Colonic mucosa (tissue), 4 donors: ENCODE measurements around the gene GPM6B. TPM values are rescaled to one million over a fixed set of nuclear protein-coding genes. Genes with fewer than 3 reads are reported as not detected.

Experiments used
- DNase-seq: peaks from one replicate; pipeline ENCODE4 v3.0.0-alpha.2; 2020
- H3K27ac ChIP-seq: fragments of 200-600 bp; one replicate; pipeline ENCODE4 v1.8.0; 2021
- H3K27me3 ChIP-seq: fragments of 200-600 bp; one replicate; pipeline ENCODE4 v1.8.0; 2021
- H3K36me3 ChIP-seq: fragments of 200-600 bp; one replicate; pipeline ENCODE4 v1.8.0; 2021
- H3K4me1 ChIP-seq: fragments of 200-600 bp; one replicate; pipeline ENCODE4 v1.8.0; 2021; ENCODE audit warnings: mild to moderate bottlenecking
- H3K4me3 ChIP-seq: fragments of 200-600 bp; one replicate; pipeline ENCODE4 v1.8.0; 2021
- H3K9ac ChIP-seq, 2 donors: one replicate each; pipeline ENCODE4 v1.7.0; 2013; ENCODE audit warnings: control low read depth in 2 of 2, low read depth in 2 of 2, low read length in 2 of 2
- H3K9me3 ChIP-seq: fragments of 200-600 bp; one replicate; pipeline ENCODE4 v1.8.0; 2021
- CTCF ChIP-seq: fragments of 200-600 bp; IDR thresholded peaks from one replicate; pipeline ENCODE4 v1.8.0; 2022; ENCODE audit warnings: antibody characterized with exemption, mild to moderate bottlenecking
- intact Hi-C: fragments of 100-400 bp; cut with DNase I; formaldehyde crosslinking; loops from one replicate; pipeline ENCODE4 v1.14.1; 2022
- total RNA-seq, 2 donors: library from RNA; stranded (reverse); fragmentation: NEBNext Ultra II Directional in 1 of 2; extraction: Animal tissue kit (Norgen Biotek cat#: 25700) in 1 of 2; gene quantifications; one replicate each; pipeline ENCODE4 v1.2.1, GENCODE V29; 2021
- donor health status: healthy.
- donor health status: DM: no; HTN: no; CAD: no.
- donor health status: DM: no; HTN: no; CAD: no.

Gene GPM6B
- total RNA-seq, 2 donors from 2014 or later = 2.7 to 8.6 TPM

DNA sequence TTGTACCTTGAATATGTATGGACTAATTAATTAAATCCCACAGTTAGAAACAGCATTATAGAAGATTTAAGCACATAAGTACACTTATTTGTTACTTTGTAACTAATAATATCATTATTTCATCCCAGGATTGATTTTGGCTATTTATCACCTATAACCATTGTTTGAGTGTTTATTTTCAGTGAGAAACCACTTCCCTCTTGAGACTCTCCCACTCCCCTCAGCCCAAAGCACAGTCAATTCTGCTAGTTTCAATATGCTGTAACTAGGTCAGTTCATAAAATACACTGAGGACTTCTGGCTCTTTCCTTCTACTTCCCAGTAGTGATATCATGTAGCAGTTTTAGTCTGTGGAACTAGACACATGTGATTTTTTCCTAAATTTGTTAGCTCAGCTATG, 66.1 kb downstream of the GPM6B start:
- H3K27ac ChIP-seq = no peak overlapping the region
- intact Hi-C loops = loop anchor here (5.0 to 10.0 kb wide), 2 partner anchors 236 to 281 kb away; no protein-coding TSS in a partner anchor

GRCh38 chrX:13750204-13750603, 66.7 kb downstream of the GPM6B start:
- Histone ChIP-seq H3K4me1 (no peaks in the 10 kb centered on the region), H3K9ac (no peak overlapping the region), H3K27ac (no peak overlapping the region), H3K36me3 (no peaks in the 10 kb centered on the region), H3K27me3 (no peaks in the 10 kb centered on the region), H3K4me3 (no peak overlapping the region), H3K9me3 (no peaks in the 10 kb centered on the region)
- no peak for DNase-seq
- peak; percentile 40 for TF ChIP-seq CTCF
- intact Hi-C loops = loop anchor here (5.0 to 10.0 kb wide), 2 partner anchors 235 to 282 kb away; no protein-coding TSS in a partner anchor

More for the DNA sequence above, 66.1 kb downstream of the GPM6B start:
- Histone ChIP-seq H3K9ac (no peak overlapping the region), H3K4me1 (no peaks in the 10 kb centered on the region), H3K27me3 (no peaks in the 10 kb centered on the region), H3K36me3 (no peaks in the 10 kb centered on the region), H3K4me3 (no peak overlapping the region), H3K9me3 (no peaks in the 10 kb centered on the region)
- DNase-seq = no peak
- TF ChIP-seq CTCF = no peak

DNA sequence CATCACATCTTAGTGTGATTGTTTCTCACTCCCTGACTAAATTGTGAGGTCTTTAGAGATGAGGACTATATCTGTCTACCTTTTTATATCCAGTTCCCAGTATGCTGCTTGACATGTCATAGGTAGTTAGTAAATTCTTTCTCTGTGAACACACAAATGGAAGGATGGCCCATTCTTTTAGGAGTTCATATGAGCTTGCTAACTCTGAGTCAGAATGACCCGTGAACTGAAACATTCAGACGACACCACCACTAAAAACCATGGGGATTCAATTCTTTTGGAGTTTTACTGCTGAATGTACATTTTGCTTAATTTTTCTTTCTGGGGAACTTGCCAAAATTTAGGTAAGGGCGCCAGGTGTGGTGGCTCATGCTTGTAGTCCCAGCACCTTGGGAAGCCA, 68.4 kb downstream of the GPM6B start:
- H3K9me3 ChIP-seq = no peaks in the 10 kb centered on the region
- no peaks in the 10 kb centered on the region for H3K36me3 ChIP-seq
- no peak overlapping the region for H3K9ac ChIP-seq
- no peak for TF ChIP-seq CTCF
- no peak overlapping the region for H3K4me3 ChIP-seq
- no peaks in the 10 kb centered on the region for H3K27me3 ChIP-seq
- H3K27ac ChIP-seq = no peak overlapping the region
- DNase-seq = no peak
- intact Hi-C loops = loop anchor here (5.0 kb wide), 1 partner anchor 91 kb away; no protein-coding TSS in a partner anchor
- H3K4me1 ChIP-seq = no peaks in the 10 kb centered on the region

- no peaks in the 10 kb centered on the region for H3K9me3 ChIP-seq
- DNase-seq = peak; percentile 40
- no peak overlapping the region for H3K27ac ChIP-seq
- TF ChIP-seq CTCF = peak; percentile 48
- H3K9ac ChIP-seq = no peak overlapping the region
- no peak overlapping the region for H3K4me3 ChIP-seq
- H3K4me1 ChIP-seq = no peaks in the 10 kb centered on the region
- H3K36me3 ChIP-seq = no peaks in the 10 kb centered on the region
- intact Hi-C loops = loop anchor here (5.0 kb wide), 1 partner anchor 91 kb away; no protein-coding TSS in a partner anchor
- no peaks in the 10 kb centered on the region for H3K27me3 ChIP-seq
These were observed 69.1 kb downstream of the GPM6B start for GRCh38 chrX:13747836-13748235.

- Histone ChIP-seq H3K27me3 (no peaks in the 10 kb centered on the region), H3K4me3 (no peak overlapping the region), H3K36me3 (no peaks in the 10 kb centered on the region), H3K9ac (no peak overlapping the region), H3K27ac (peak overlapping the region; percentile 22), H3K9me3 (no peaks in the 10 kb centered on the region), H3K4me1 (no peaks in the 10 kb centered on the region)
- DNase-seq = no peak
- TF ChIP-seq CTCF = no peak
- intact Hi-C loops = no loop called here
These were observed 74.3 kb downstream of the GPM6B start for GRCh38 chrX:13742397-13743176.
